Glutamatergic neuron (in vitro differentiated cells): ENCODE measurements around the gene GNAZ. TPM values are rescaled to one million over a fixed set of nuclear protein-coding genes. Genes with fewer than 3 reads are reported as not detected.

Experiments
- DNase-seq: peaks from one replicate; pipeline ENCODE4 v3.0.0; 2022
- H3K27ac Mint-ChIP-seq: one replicate; pipeline ENCODE4 v1.8.0; 2020; ENCODE audit warnings: mild to moderate bottlenecking, mixed read lengths, inconsistent platforms; ENCODE audit not compliant: unreplicated experiment
- H3K27me3 Mint-ChIP-seq: one replicate; pipeline ENCODE4 v1.8.0; 2020; ENCODE audit warnings: mild to moderate bottlenecking, moderate library complexity, mixed read lengths, inconsistent platforms; ENCODE audit not compliant: unreplicated experiment
- H3K36me3 Mint-ChIP-seq: one replicate; pipeline ENCODE4 v1.8.0; 2020; ENCODE audit warnings: mild to moderate bottlenecking, mixed read lengths, inconsistent platforms; ENCODE audit not compliant: unreplicated experiment
- H3K4me1 Mint-ChIP-seq: one replicate; pipeline ENCODE4 v1.8.0; 2020; ENCODE audit warnings: mild to moderate bottlenecking, low read depth, mixed read lengths, inconsistent platforms; ENCODE audit not compliant: unreplicated experiment
- H3K4me3 Mint-ChIP-seq: one replicate; pipeline ENCODE4 v1.8.0; 2020; ENCODE audit warnings: mild to moderate bottlenecking, mixed read lengths, inconsistent platforms; ENCODE audit not compliant: unreplicated experiment
- H3K9me3 Mint-ChIP-seq: one replicate; pipeline ENCODE4 v1.8.0; 2020; ENCODE audit warnings: mild to moderate bottlenecking, moderate library complexity, mixed read lengths, inconsistent platforms; ENCODE audit not compliant: unreplicated experiment
- CTCF ChIP-seq: fragments of 200-600 bp; sonication (generic); IDR thresholded peaks from one replicate; pipeline ENCODE4 v1.5.0; 2021; ENCODE audit not compliant: partially characterized antibody, unreplicated experiment
- total RNA-seq: library from RNA; stranded (reverse); fragmentation: NEBNext Ultra II Directional; extraction: Animal tissue kit (Norgen Biotek cat#: 25700); gene quantifications from one replicate; pipeline ENCODE4 v1.2.1, GENCODE V29; 2021; ENCODE audit not compliant: unreplicated experiment

GNAZ gene
- total RNA-seq, 1 donor from 2014 or later = 82.5 TPM

- H3K4me3 Mint-ChIP-seq = no peak overlapping the region
- peaks cover 9% of the 10 kb centered on the region for H3K27me3 Mint-ChIP-seq
- H3K36me3 Mint-ChIP-seq = no peaks in the 10 kb centered on the region
- peaks cover 18% of the 10 kb centered on the region for H3K4me1 Mint-ChIP-seq
- H3K27ac Mint-ChIP-seq = no peak overlapping the region
- no peak for DNase-seq
- no peak for TF ChIP-seq CTCF
- peaks cover 3% of the 10 kb centered on the region for H3K9me3 Mint-ChIP-seq
Observed at GRCh38 chr22:23089633-23090456, 19.5 kb downstream of the GNAZ start.

DNA sequence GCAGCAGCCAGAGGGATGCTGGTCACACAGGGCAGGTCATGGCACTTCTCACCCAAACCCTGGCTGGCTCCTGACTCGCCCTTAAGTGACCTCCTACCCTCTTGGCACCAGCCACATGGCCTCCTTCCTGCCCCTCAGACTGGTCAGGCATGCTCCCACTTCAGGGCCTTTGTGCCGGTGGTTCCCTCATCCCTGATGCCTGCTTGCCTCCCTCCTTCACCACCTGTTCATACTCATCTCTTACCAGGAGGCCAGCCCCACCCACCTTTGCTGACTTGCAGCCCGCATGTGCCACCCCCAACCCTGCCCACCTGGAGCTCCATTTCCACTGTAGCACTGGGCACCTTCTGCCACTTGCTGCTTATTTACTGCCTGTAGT, 20.1 kb downstream of the GNAZ start:
- Mint-ChIP-seq H3K36me3 (no peaks in the 10 kb centered on the region), H3K27ac (no peak overlapping the region), H3K4me1 (peaks cover 18% of the 10 kb centered on the region), H3K9me3 (peaks cover 3% of the 10 kb centered on the region), H3K27me3 (peaks cover 9% of the 10 kb centered on the region), H3K4me3 (no peak overlapping the region)
- no peak for DNase-seq
- TF ChIP-seq CTCF = no peak

- H3K4me1 Mint-ChIP-seq = peaks cover 18% of the 10 kb centered on the region
- H3K9me3 Mint-ChIP-seq = peaks cover 3% of the 10 kb centered on the region
- DNase-seq = no peak
- H3K27ac Mint-ChIP-seq = no peak overlapping the region
- H3K36me3 Mint-ChIP-seq = no peaks in the 10 kb centered on the region
- no peak for TF ChIP-seq CTCF
- no peak overlapping the region for H3K4me3 Mint-ChIP-seq
- peaks cover 16% of the 10 kb centered on the region for H3K27me3 Mint-ChIP-seq
Observed at GRCh38 chr22:23091760-23092159, 21.4 kb downstream of the GNAZ start.

GRCh38 chr22:23092217-23092955, 22.1 kb downstream of the GNAZ start:
- H3K4me3 Mint-ChIP-seq = no peak overlapping the region
- H3K36me3 Mint-ChIP-seq = no peaks in the 10 kb centered on the region
- TF ChIP-seq CTCF = no peak
- peaks cover 4% of the 10 kb centered on the region for H3K9me3 Mint-ChIP-seq
- H3K27me3 Mint-ChIP-seq = peaks cover 17% of the 10 kb centered on the region
- H3K4me1 Mint-ChIP-seq = peaks cover 17% of the 10 kb centered on the region
- H3K27ac Mint-ChIP-seq = no peak overlapping the region
- no peak for DNase-seq
